Lower leg skin (tissue), 4 donors: ENCODE data around the gene FGFR2. TPM values are rescaled to one million over a fixed set of nuclear protein-coding genes. Genes with fewer than 3 reads are reported as not detected.
"Not testable (repeated sequence)": the region's sequence is repeated elsewhere in the genome, so short reads cannot be mapped to it uniquely, and the experiment has no call there.

Experiments
- DNase-seq, 2 donors: peaks; one replicate each; pipeline ENCODE4 v3.0.0-alpha.2; 2019; ENCODE audit warnings: low spot score in 2 of 2
- H3K4me3 ChIP-seq: fragments of 200-600 bp; sonication (generic); 2 replicates; pipeline ENCODE4 v1.5.1; 2017; ENCODE audit warnings: mild to moderate bottlenecking, low read depth; ENCODE audit not compliant: poor library complexity, severe bottlenecking
- CTCF ChIP-seq, 3 donors: fragments of 450-650 bp; IDR thresholded peaks; one replicate each; pipeline ENCODE4 v1.5.1; 2016; ENCODE audit warnings: antibody characterized with exemption in 3 of 3, mild to moderate bottlenecking in 3 of 3, moderate library complexity in 2 of 3
- POLR2A ChIP-seq, 2 donors: fragments of 450-650 bp; IDR thresholded peaks; one replicate each; pipeline ENCODE4 v1.6.1; 2016 to 2017; ENCODE audit warnings: antibody characterized with exemption in 2 of 2, mild to moderate bottlenecking in 1 of 2, moderate library complexity in 1 of 2
- WGBS, 2 donors: methylation state at CpG; one replicate each; pipeline ENCODE4 v1.1.5; 2018; 5-methylcytosine and 5-hydroxymethylcytosine counted together
- intact Hi-C: fragments of 100-400 bp; cut with DNase I; formaldehyde crosslinking; loops from one replicate; pipeline ENCODE4 v1.15.0; 2023; ENCODE audit warnings: low total_unique reads
- total RNA-seq, 4 donors: library from RNA; depleted of rRNA; stranded (reverse); fragments of >200 nt; gene quantifications; one replicate each; pipeline ENCODE4 v1.1.0, GENCODE V29; 2016

FGFR2 gene
- total RNA-seq, 4 donors from 2014 or later = 123 to 179 (median 148) TPM

GRCh38 chr10:121559326-121560026 is 38.8 kb downstream of the FGFR2 start:
- intact Hi-C loops = no loop called here
- H3K4me3 ChIP-seq = no peak overlapping the region
- peak in 1 of 2 donors; percentile 63 for DNase-seq
- no peak for TF ChIP-seq CTCF (IDR thresholded peaks at IDR 0.05)
- no peak for TF ChIP-seq POLR2A (IDR thresholded peaks at IDR 0.05)
- WGBS, 2 donors = 56 to 61% methylated on average over 11 of the region's 11 CpGs

GRCh38 chr10:121558238-121558637 is 40.0 kb downstream of the FGFR2 start:
- TF ChIP-seq CTCF (IDR thresholded peaks at IDR 0.05) = no peak
- intact Hi-C loops = no loop called here
- H3K4me3 ChIP-seq = no peak overlapping the region
- no peak for DNase-seq
- WGBS, 2 donors = 59 to 69% methylated on average over 3 of the region's 3 CpGs

GRCh38 chr10:121556918-121557573 is 41.2 kb downstream of the FGFR2 start:
- no peak for TF ChIP-seq POLR2A (IDR thresholded peaks at IDR 0.05)
- TF ChIP-seq CTCF (IDR thresholded peaks at IDR 0.05) = no peak
- WGBS, 2 donors = 84 to 93% methylated on average over 6 of the region's 6 CpGs
- intact Hi-C loops = no loop called here
- H3K4me3 ChIP-seq = no peak overlapping the region
- DNase-seq = peak in 1 of 2 donors; percentile 53

GRCh38 chr10:121556455-121556854 is 41.8 kb downstream of the FGFR2 start:
- no peak overlapping the region for H3K4me3 ChIP-seq
- no peak for TF ChIP-seq POLR2A (IDR thresholded peaks at IDR 0.05)
- no peak for TF ChIP-seq CTCF (IDR thresholded peaks at IDR 0.05)
- peak in 1 of 2 donors; percentile 15 for DNase-seq
- WGBS, 2 donors = 68 to 69% methylated on average over 7 of the region's 7 CpGs
- intact Hi-C loops = no loop called here

GRCh38 chr10:121554916-121555315 is 43.3 kb downstream of the FGFR2 start:
- 87 to 89% methylated on average over 9 of the region's 9 CpGs for WGBS, 2 donors
- intact Hi-C loops, H3K4me3 ChIP-seq, DNase-seq: not testable (repeated sequence)

- no peak for TF ChIP-seq CTCF (IDR thresholded peaks at IDR 0.05)
- TF ChIP-seq POLR2A (IDR thresholded peaks at IDR 0.05) = no peak
- intact Hi-C loops = no loop called here
- DNase-seq = peak; percentile 54 to 81
- H3K4me3 ChIP-seq = no peak overlapping the region
- WGBS, 2 donors = 41 to 48% methylated on average over 8 of the region's 8 CpGs
Observed at GRCh38 chr10:121553511-121554264, 44.6 kb downstream of the FGFR2 start.
